Breast epithelium (tissue), 3 donors: ENCODE results near the gene ZNF438.

Experiments used
- POLR2A ChIP-seq: fragments of 450-650 bp; IDR thresholded peaks from one replicate; pipeline ENCODE4 v1.6.1; 2016; ENCODE audit warnings: antibody characterized with exemption, mild to moderate bottlenecking, moderate library complexity
- POLR2AphosphoS5 ChIP-seq, 3 donors: sonication (generic); formaldehyde crosslinking; IDR thresholded peaks; one replicate each; pipeline ENCODE4 v1.6.1; 2017; ENCODE audit warnings: antibody characterized with exemption in 3 of 3

DNA sequence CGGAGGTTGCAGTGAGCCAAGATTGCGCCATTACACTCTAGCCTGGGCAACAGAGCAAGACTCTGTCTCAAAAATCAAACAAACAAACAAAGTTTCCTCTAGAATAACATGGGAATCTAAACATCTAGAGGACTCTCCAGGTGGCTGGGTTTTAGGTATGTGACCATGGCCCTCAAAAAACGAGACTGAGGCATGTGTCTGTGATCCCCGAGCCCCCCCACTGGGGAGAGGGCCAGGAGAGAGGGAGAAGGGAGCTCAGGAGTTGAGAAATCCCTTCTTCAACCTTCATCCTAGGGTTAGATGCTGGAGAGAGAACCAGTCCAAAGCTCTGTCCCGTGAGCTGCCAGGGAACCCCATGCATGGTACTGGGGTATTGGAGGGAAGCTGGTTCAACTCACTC lies 214.1 kb downstream of the ZNF438 start:
- TF ChIP-seq POLR2AphosphoS5 (IDR thresholded peaks at IDR 0.05) (no peak), POLR2A (no peak)
